Upper lobe of left lung (tissue), 4 donors: ENCODE results near the gene RFWD3.

Experiments used
- CTCF ChIP-seq, 6 experiments: fragments of 450-650 bp in 4 of 6; fragments of 200-600 bp in 2 of 6; sonication (generic) in 2 of 6; IDR thresholded peaks; one replicate each; pipeline ENCODE4 v1.5.1; 2016 to 2019; ENCODE audit warnings: antibody characterized with exemption in 6 of 6
- POLR2A ChIP-seq, 4 donors: fragments of 450-650 bp; IDR thresholded peaks; one replicate each; pipeline ENCODE4 v1.5.1; 2016 to 2017; ENCODE audit warnings: antibody characterized with exemption in 4 of 4, mild to moderate bottlenecking in 2 of 4

GRCh38 chr16:74709441-74709877 lies 42.8 kb upstream of the RFWD3 start:
- TF ChIP-seq CTCF (IDR thresholded peaks at IDR 0.05) (peak; percentile 85 to 94 (median 90)), POLR2A (IDR thresholded peaks at IDR 0.05) (no peak)
